ENCODE measurements around the gene ZNF649.

Gene ZNF649

GRCh38 chr19:51931921-51932320, 27.1 kb upstream of the ZNF649 start:
- Histone ChIP-seq H3K4me3 (replicated peaks; ENCODE audit: low read depth, low read length) (no peak overlapping the region), H3K27me3 (replicated peaks; ENCODE audit: control insufficient read depth, insufficient read depth, low read length) (no peaks in the 10 kb centered on the region), H3K36me3 (ENCODE audit: control insufficient read depth, insufficient read depth, low read length) (peaks cover 5% of the 10 kb centered on the region)
- DNase-seq (ENCODE audit: extremely low read depth, insufficient read length): no peak
- TF ChIP-seq CTCF (IDR thresholded peaks at IDR 0.05; ENCODE audit: insufficient read depth, low read length, poor library complexity, severe bottlenecking): no peak

- Histone ChIP-seq H3K36me3 (ENCODE audit: control insufficient read depth, insufficient read depth, low read length) (no peaks in the 10 kb centered on the region; the same call in 1 of the 2 replicates), H3K4me3 (replicated peaks; ENCODE audit: low read depth, low read length) (peak overlapping the region; percentile 88), H3K27me3 (replicated peaks; ENCODE audit: control insufficient read depth, insufficient read depth, low read length) (no peaks in the 10 kb centered on the region)
- no peak for DNase-seq (ENCODE audit: extremely low read depth, insufficient read length)
- TF ChIP-seq CTCF (IDR thresholded peaks at IDR 0.05; ENCODE audit: insufficient read depth, low read length, poor library complexity, severe bottlenecking): no peak
Observed at GRCh38 chr19:51927859-51928258, 23.0 kb upstream of the ZNF649 start.

GRCh38 chr19:51926784-51927741, 22.2 kb upstream of the ZNF649 start, which contains the start of gene ZNF613:
ZNF613 (plus strand) TSS chr19:51927472; CDS start chr19:51936221, 8,749 bp downstream.
- peak; percentile 21 for TF ChIP-seq CTCF (IDR thresholded peaks at IDR 0.05; ENCODE audit: insufficient read depth, low read length, poor library complexity, severe bottlenecking)
- DNase-seq (ENCODE audit: extremely low read depth, insufficient read length): peak; percentile 84
- H3K27me3 ChIP-seq (replicated peaks; ENCODE audit: control insufficient read depth, insufficient read depth, low read length): no peaks in the 10 kb centered on the region
- no peaks in the 10 kb centered on the region; the same call in 1 of the 2 replicates for H3K36me3 ChIP-seq (ENCODE audit: control insufficient read depth, insufficient read depth, low read length)
- peak within 1 kb of the TSS; percentile 88 for H3K4me3 ChIP-seq (replicated peaks; ENCODE audit: low read depth, low read length)

GRCh38 chr19:51926426-51926783, 21.6 kb upstream of the ZNF649 start:
- no peaks in the 10 kb centered on the region for H3K27me3 ChIP-seq (replicated peaks; ENCODE audit: control insufficient read depth, insufficient read depth, low read length)
- no peaks in the 10 kb centered on the region for H3K36me3 ChIP-seq (ENCODE audit: control insufficient read depth, insufficient read depth, low read length)
- no peak for TF ChIP-seq CTCF (IDR thresholded peaks at IDR 0.05; ENCODE audit: insufficient read depth, low read length, poor library complexity, severe bottlenecking)
- peak overlapping the region; percentile 88 for H3K4me3 ChIP-seq (replicated peaks; ENCODE audit: low read depth, low read length)
- DNase-seq (ENCODE audit: extremely low read depth, insufficient read length): no peak

GRCh38 chr19:51921949-51922348, 17.1 kb upstream of the ZNF649 start:
- TF ChIP-seq CTCF (IDR thresholded peaks at IDR 0.05; ENCODE audit: insufficient read depth, low read length, poor library complexity, severe bottlenecking): no peak
- Histone ChIP-seq H3K36me3 (ENCODE audit: control insufficient read depth, insufficient read depth, low read length) (no peaks in the 10 kb centered on the region), H3K27me3 (replicated peaks; ENCODE audit: control insufficient read depth, insufficient read depth, low read length) (no peaks in the 10 kb centered on the region), H3K4me3 (replicated peaks; ENCODE audit: low read depth, low read length) (no peak overlapping the region)
- no peak for DNase-seq (ENCODE audit: extremely low read depth, insufficient read length)
